Nucleus accumbens (tissue), 56 donors: ENCODE results near the gene PXK.

ENCODE experiments used
- DNase-seq, 56 donors: peaks; one replicate each; lab custom pipeline; 2025; lab: John Stamatoyannopoulos, UW

PXK gene

DNA sequence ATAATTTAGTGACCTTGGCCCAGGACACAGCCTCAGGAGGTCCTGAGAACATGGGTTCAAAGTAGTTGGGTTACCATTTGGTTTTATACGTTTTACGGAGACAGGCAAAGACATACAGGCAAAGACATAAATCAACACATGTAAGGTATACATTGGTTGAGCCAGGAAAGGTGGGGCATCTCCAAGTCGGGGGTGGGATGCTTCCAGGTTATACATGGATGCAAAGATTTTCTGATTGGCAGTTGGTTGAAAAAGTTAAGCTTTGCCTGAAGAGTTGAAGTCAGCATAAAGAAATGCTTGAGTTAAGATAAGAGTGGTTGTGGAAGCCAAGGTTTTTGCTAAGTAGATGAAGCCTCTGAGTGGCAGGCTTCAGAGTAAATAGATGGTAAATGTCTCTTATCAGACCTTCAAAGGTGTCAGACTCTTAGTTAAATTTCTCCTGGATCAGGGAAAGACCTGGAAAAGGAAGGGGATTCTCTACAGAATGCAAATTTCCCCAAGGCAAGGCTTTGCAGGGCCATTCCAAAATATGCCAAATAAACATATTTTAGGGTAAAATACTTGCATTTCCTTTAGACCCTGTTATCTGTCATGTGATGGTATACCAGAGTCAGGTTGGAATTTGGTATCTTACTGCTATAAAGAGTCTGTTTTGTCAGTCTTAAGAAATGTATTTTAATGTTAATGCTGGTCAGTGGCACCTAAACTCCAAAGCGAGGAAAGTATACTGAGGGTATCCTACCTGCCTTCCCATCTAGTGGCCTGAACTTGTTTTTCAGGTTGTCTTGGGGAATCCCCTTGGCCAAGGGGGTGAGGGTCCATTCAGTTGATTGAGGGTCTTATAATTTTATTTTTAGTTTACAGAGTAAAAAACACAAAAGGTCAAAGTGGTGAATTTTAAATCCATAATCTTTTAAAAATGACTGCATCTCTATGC is 109.1 kb downstream of the PXK start:
- no peak for DNase-seq

DNA sequence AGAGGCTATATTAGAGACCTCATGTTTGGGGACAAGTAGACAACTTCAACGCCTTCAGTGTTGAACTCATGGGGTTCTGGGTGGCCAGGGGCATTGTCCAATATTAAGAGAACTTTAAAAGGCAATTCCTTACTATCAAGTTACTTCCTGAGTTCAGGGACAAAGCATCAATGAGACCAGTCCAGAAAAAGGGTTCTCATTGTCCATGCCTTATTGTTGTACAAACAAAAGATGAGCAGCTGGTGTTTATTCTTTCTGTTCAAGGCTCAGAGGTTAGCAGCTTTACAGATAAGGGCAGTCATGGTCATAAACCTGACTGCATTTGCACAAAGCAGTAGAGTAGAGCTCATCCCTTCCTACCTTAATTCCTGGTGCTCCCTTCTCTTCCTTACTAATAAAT is 119.5 kb downstream of the PXK start:
- no peak for DNase-seq

DNA sequence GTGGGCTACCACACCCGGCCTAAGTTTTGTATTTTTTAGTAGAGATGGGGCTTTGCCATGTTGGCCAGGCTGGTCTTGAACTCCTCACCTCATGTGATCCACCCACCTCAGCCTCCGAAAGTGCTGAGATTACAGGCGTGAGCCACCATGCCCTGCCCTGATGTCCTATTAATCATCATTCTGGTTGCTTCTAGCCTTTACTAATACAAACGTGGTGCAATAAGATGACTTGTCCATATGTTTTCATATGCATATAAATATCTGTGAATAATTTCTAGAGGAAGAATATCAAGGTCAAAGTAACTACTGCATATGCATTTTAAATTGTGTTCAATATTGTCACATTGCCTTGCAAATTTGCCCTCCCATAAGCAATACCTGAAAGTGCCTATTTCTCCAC is 126.5 kb downstream of the PXK start:
- DNase-seq = no peak

DNA sequence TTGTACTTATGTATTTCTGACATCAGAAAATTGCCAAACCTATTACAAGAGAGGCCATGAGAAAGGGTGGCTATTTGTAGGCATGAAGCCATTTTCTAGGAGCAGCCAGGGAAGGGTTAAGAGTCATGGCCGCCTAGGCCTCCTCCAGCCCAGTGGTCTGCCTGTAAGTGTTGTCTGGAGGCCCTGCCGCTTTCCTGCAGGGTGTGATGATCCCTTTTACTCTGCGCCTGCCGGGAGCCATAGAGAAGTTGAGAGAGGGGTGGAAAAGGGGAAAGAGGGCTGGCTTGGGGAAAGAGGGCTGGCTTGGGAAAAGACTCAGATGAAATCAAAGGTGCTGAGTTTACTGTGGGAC is 130.1 kb downstream of the PXK start:
- no peak for DNase-seq

DNA sequence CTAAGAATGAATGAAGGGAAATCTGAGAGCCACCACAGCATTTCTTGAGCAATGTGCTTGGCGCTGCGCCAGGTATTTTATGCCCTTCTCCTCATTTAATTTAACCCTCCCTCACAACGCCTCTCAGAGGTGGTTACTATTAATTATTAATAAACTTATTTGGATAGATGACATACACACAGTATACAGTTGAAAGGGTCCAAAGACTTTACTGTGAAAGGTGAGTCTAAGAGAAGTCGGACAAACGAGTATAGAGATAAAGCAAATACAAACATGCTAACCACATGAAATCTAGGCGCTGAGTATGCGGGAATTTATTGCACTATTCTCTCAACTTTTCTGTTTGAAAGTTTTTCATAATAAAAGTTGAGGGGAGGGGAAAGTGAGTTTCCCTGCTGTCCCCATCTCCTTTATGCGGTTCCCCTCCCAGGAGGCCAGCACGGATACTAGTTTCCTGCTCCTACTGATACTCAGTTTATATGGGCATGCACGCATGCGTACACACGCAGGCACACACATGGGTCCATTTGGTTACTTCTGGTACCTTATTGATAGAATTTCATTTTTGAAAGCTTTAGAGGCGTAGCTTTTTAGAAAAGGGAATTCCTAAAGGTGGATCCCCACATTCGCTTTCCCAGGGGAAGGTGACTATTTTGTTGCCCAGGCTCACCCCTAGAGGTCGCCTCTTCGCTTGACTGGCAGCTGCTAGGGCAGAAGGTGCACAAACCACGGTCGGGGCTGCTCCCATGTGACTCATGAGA is 130.7 kb downstream of the PXK start:
- DNase-seq = peak in 46 of 56 donors; percentile 4 to 74 (median 34)

DNA sequence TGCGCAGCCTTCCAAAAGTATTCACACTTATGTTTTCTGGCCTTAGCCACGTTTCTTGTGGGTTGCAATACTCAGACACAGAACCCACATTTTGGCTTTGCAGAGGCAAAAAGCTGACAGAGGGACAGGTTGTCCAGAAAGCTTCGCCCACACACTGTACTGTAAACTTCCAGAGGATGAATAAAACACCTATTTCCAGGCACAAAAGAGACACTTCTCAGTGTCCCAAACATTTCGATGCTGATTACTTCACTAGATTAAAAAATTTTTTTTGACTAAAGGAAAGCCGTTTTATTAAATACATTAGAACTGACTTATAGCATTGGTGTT is 131.2 kb downstream of the PXK start:
- DNase-seq = no peak

DNA sequence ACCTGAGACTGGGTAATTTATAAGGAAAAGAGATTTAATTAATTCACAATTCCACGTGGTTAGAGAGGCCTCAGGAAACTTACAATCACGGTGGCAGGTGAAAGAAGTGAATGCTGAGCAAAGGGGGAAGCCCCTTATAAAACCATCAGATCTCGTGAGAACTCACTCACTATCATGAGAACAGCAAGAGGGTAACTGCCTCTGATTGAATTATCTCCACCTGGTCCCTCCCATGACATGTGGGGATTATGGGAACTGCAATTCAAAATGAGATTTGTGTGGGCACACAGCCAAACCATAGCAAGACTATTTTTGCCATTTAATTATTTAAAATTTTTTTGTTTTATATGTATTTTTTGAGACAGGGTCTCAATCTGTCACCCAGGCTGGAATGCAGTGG is 132.2 kb downstream of the PXK start:
- no peak for DNase-seq

GRCh38 chr3:58466899-58467563 is 134.3 kb downstream of the PXK start:
- DNase-seq = no peak

DNA sequence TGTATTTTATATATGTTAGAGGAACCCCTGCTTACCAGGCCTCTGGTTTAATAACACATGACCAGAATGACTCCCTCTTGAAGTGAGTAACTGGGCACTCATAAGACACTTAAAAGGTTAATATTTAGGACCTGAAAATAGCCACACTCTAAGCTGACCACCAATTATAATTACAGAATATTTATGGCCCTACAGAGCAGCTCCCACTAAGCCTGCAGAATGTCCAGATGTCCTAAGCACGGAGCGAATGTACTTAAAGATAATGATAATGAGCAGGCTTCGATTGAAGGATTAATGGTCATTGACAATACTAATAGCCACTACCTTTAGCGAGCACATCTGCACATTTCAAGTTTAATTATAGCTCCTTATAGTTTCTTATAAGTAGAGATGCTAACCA is 136.4 kb downstream of the PXK start:
- no peak for DNase-seq

DNA sequence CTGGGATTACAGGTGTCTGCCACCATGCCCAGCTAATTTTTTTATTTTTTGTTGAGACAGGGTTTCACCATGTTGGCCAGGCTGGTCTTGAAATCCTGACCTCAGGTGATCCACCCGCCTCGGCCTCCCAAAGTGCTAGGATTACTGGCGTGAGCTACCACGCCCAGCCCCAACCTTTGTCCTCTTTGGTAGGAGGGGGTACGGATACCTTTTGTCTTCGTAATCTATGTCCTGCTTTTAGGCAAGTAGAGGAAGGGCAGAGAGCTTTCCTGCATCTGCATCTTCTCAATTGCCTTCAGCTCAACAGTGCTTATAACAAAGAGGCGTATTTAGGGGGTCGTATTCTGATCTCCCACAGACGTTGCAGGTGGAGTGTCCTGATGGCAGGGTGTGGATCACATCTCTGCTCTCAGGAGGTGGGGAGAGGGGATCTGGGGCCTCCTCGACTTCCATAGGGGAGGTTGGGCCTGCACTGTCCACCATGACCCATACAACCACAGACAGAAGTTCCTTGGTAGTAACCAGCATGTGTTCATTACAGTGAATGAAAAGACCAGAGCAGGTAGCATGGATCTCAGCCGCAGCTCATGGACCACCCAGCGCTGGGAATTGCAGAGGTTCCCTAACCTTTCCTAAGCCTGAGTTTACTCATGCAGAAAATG is 137.8 kb downstream of the PXK start:
- DNase-seq = no peak

DNA sequence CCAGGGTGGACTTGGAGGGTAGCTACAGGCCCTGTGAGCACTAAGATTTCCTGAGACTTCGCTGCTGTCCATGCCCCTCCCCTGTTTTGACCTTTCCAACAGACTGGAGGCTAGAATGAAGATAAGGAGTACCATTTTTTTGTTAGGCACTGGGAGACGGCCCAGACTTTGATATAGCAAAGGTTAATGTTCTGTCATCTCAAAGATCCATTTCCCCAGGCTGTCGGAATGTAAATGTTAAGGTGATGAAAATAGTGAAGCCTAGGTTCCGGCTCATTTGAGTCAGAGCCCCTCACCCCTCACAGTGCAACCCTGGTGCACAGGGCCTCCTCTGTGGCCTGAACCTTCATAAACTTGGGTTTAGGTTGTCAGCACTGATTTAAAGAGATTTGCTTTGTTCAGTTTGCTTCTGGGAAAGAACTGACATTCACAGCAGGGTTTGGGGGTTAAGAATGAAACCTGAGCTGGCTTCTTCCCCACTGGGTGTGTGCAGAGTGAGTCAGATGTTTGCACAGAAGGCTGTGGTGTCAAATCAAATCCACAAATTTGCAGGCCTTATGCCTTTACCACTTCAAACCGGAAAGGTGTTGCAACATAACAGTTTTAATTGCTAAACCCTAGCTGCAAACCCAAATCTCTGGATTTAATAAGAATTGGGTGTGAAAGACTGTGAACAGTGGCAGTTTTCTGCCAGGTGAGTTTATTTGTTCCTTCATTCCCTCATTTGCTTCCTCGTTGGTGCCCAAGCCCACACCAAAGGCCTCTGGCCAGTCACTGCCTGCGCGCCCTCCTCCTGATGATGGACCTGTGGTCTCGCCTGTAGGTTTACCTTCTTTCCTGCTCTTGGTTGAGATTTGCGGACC is 138.6 kb downstream of the PXK start:
- DNase-seq = peak in 2 of 56 donors; percentile 17 to 26

DNA sequence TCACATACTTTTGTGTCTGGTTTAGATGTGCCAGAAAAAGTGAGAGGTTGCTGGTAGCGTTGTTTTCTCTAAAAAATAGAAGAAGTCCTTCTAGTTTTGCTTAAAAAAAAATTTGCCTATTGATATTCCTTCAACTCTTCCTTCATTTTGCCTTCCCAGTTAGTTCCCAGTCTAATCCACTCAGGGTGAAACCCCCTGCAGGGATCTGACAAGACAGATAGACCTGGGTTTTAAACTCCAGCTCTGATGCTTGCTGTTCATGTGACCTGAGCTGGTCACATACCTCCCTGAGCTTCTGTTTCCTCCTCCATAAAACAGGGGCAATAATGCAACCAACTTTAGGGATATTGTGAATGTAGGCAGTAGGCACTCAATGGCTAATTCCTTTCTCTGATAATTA is 140.6 kb downstream of the PXK start:
- DNase-seq = no peak

GRCh38 chr3:58474348-58474911 is 141.7 kb downstream of the PXK start:
- no peak for DNase-seq

GRCh38 chr3:58474967-58475578 is 142.4 kb downstream of the PXK start:
- no peak for DNase-seq
